ENCODE results near the gene DNAH8.

- TF ChIP-seq CTCF (IDR thresholded peaks at IDR 0.05; ENCODE audit: low read depth, low read length, poor library complexity, severe bottlenecking) (no peak), EZH2phosphoT487 (IDR thresholded peaks at IDR 0.05; ENCODE audit: borderline replicate concordance, low read length) (no peak)
These were observed 223.6 kb downstream of the DNAH8 start for GRCh38 chr6:38938741-38939140.
